Measurements from ENCODE around the gene PERM1.

- no peak for TF ChIP-seq POLR2A (IDR thresholded peaks at IDR 0.05)
- TF ChIP-seq CTCF (IDR thresholded peaks at IDR 0.05): no peak
Observed at GRCh38 chr1:982765-983436, 1.0 kb upstream of the PERM1 start.

Data from breast epithelium (tissue), 3 donors.